DMS114 treated with DMSO at 0.1 percent for 48 hours (cell line): ENCODE data around the gene RTN4RL2.

Experiments used
- DNase-seq: peaks from one replicate; lab custom pipeline; 2025; ENCODE audit not compliant: unreplicated experiment; lab: John Stamatoyannopoulos, UW

RTN4RL2 gene

GRCh38 chr11:57523419-57523818 is 63.1 kb downstream of the RTN4RL2 start:
- no peak for DNase-seq
